Neural cell (in vitro differentiated cells): Measurements from ENCODE around the gene CDYL. TPM values are rescaled to one million over a fixed set of nuclear protein-coding genes. Genes with fewer than 3 reads are reported as not detected.

Experiments
- H2AFZ ChIP-seq: fragments of 200-600, 300-800 bp; sonication (generic), shearing (Covaris generic); 2 replicates; pipeline ENCODE4 v1.6.0; 2014; ENCODE audit warnings: low read depth, mild to moderate bottlenecking, antibody characterized with exemption, low read length, moderate library complexity
- H3F3A ChIP-seq: fragments of 200-600 bp; shearing (Covaris generic); 2 replicates; pipeline ENCODE4 v1.6.1; 2016; ENCODE audit warnings: mild to moderate bottlenecking, moderate library complexity, mixed read lengths, antibody characterized with exemption, low read length; ENCODE audit not compliant: insufficient read depth, poor library complexity, severe bottlenecking
- H3K27ac ChIP-seq: fragments of 200-600, 300-800 bp; sonication (generic), shearing (Covaris generic); 2 replicates; pipeline ENCODE4 v1.5.1; 2014; ENCODE audit warnings: mild to moderate bottlenecking, low read length, moderate library complexity
- H3K27me3 ChIP-seq: fragments of 300-800, 200-600 bp; sonication (generic), shearing (Covaris generic); 2 replicates; pipeline ENCODE4 v1.6.0; 2014; ENCODE audit warnings: mild to moderate bottlenecking, low read depth, low read length, moderate library complexity; ENCODE audit not compliant: insufficient read depth
- H3K36me3 ChIP-seq: fragments of 300-800, 200-600 bp; sonication (generic), shearing (Covaris generic); 2 replicates; pipeline ENCODE4 v1.5.1; 2014; ENCODE audit warnings: mild to moderate bottlenecking, antibody characterized with exemption, low read length, moderate library complexity; ENCODE audit not compliant: insufficient read depth
- H3K4me2 ChIP-seq: fragments of 300-800, 200-600 bp; sonication (generic), shearing (Covaris generic); 2 replicates; pipeline ENCODE4 v1.6.0; 2014; ENCODE audit warnings: mild to moderate bottlenecking, low read length
- H3K4me3 ChIP-seq: fragments of 300-800, 200-600 bp; sonication (generic), shearing (Covaris generic); 2 replicates; pipeline ENCODE4 v1.5.1; 2014; ENCODE audit warnings: mild to moderate bottlenecking, low read length, moderate library complexity
- H3K79me2 ChIP-seq: fragments of 200-600 bp; shearing (Covaris generic); replicated peaks from 2 replicates; pipeline ENCODE4 v1.6.0; 2014; ENCODE audit warnings: mild to moderate bottlenecking, low read length, moderate library complexity; ENCODE audit not compliant: insufficient read depth
- H3K9ac ChIP-seq: fragments of 300-800, 200-600 bp; sonication (generic), shearing (Covaris generic); 2 replicates; pipeline ENCODE4 v1.6.1; 2016; ENCODE audit warnings: mild to moderate bottlenecking, low read length, mixed read lengths
- H3K9me2 ChIP-seq: fragments of 200-600 bp; shearing (Covaris generic); 2 replicates; pipeline ENCODE4 v1.6.1; 2016; ENCODE audit warnings: mild to moderate bottlenecking, low read length, mixed read lengths; ENCODE audit not compliant: insufficient read depth
- H3K9me3 ChIP-seq: fragments of 200-600, 300-800 bp; sonication (generic), shearing (Covaris generic); 2 replicates; pipeline ENCODE4 v1.6.1; 2016; ENCODE audit warnings: mild to moderate bottlenecking, mixed run types, low read length, moderate library complexity, mixed read lengths
- H4K20me1 ChIP-seq: fragments of 200-600 bp; shearing (Covaris generic); 2 replicates; pipeline ENCODE4 v1.6.1; 2016; ENCODE audit warnings: mild to moderate bottlenecking, mixed run types; ENCODE audit not compliant: insufficient read depth
- CTCF ChIP-seq: fragments of 450-650 bp; IDR thresholded peaks from 2 replicates; pipeline ENCODE4 v1.5.1; 2014; ENCODE audit warnings: antibody characterized with exemption, mild to moderate bottlenecking, moderate library complexity; ENCODE audit not compliant: poor library complexity, severe bottlenecking
- EP300 ChIP-seq: fragments of 450-650 bp; conservative IDR thresholded peaks from 2 replicates; pipeline ENCODE4 v1.6.1; 2014; ENCODE audit warnings: antibody characterized with exemption, mild to moderate bottlenecking, moderate library complexity; ENCODE audit not compliant: poor library complexity, severe bottlenecking
- EZH2 ChIP-seq: fragments of 200-600, 300-800 bp; shearing (Covaris generic), sonication (generic); IDR thresholded peaks from 2 replicates; pipeline ENCODE4 v1.6.1; 2014; ENCODE audit warnings: antibody characterized with exemption, low read length, borderline replicate concordance, mild to moderate bottlenecking; ENCODE audit not compliant: insufficient read depth, poor library complexity, severe bottlenecking
- MXI1 ChIP-seq: fragments of 450-650 bp; conservative IDR thresholded peaks from 2 replicates; pipeline ENCODE4 v1.6.1; 2014; ENCODE audit warnings: antibody characterized with exemption, mild to moderate bottlenecking; ENCODE audit not compliant: poor library complexity, severe bottlenecking
- POLR2AphosphoS5 ChIP-seq: IDR thresholded peaks from 2 replicates; pipeline ENCODE4 v1.6.1; 2012
- RAD21 ChIP-seq: fragments of 450-650 bp; conservative IDR thresholded peaks from 2 replicates; pipeline ENCODE4 v1.6.1; 2014; ENCODE audit warnings: antibody characterized with exemption, mild to moderate bottlenecking, moderate library complexity
- REST ChIP-seq: IDR thresholded peaks from 2 replicates; pipeline ENCODE4 v1.6.1; 2012; ENCODE audit warnings: borderline replicate concordance
- SMC3 ChIP-seq: fragments of 450-650 bp; conservative IDR thresholded peaks from 2 replicates; pipeline ENCODE4 v1.6.1; 2014; ENCODE audit warnings: antibody characterized with exemption, mild to moderate bottlenecking, moderate library complexity; ENCODE audit not compliant: poor library complexity
- TAF1 ChIP-seq: IDR thresholded peaks from 2 replicates; pipeline ENCODE4 v1.6.1; 2012; ENCODE audit warnings: low read depth
- polyA minus RNA-seq: library from RNA; depleted of rRNA, polyadenylated mRNA; stranded (reverse); fragments of >200 nt; gene quantifications from 2 replicates; pipeline ENCODE4 v1.2.3, GENCODE V29; 2014
- polyA plus RNA-seq: library from polyadenylated mRNA; depleted of rRNA; stranded (reverse); fragments of >200 nt; gene quantifications from 2 replicates; pipeline ENCODE4 v1.2.3, GENCODE V29; 2014

The CDYL gene, protein sequence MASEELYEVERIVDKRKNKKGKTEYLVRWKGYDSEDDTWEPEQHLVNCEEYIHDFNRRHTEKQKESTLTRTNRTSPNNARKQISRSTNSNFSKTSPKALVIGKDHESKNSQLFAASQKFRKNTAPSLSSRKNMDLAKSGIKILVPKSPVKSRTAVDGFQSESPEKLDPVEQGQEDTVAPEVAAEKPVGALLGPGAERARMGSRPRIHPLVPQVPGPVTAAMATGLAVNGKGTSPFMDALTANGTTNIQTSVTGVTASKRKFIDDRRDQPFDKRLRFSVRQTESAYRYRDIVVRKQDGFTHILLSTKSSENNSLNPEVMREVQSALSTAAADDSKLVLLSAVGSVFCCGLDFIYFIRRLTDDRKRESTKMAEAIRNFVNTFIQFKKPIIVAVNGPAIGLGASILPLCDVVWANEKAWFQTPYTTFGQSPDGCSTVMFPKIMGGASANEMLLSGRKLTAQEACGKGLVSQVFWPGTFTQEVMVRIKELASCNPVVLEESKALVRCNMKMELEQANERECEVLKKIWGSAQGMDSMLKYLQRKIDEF
- polyA plus RNA-seq: 4.4 and 5.2 TPM in 2 replicates
- 67.7 and 82.8 TPM in 2 replicates for polyA minus RNA-seq

GRCh38 chr6:4776131-4776492 is at the start of gene CDYL:
TSS of gene CDYL (plus strand) at chr6:4776404. CDS start at chr6:4776784, 380 bp downstream.
- Histone ChIP-seq H3K27me3 (peaks cover 29% of the 10 kb centered on the region), H3K4me3 (peak within 1 kb of the TSS; percentile 64), H3K9me3 (no peaks in the 10 kb centered on the region), H3K9me2 (no peaks in the 10 kb centered on the region), H3K36me3 (no peaks in the 10 kb centered on the region), H3K4me2 (peak within 1 kb of the TSS; percentile 55), H2AFZ (no peak within 1 kb of the TSS), H3K27ac (no peak within 1 kb of the TSS), H3K79me2 (peaks cover 22% of the 10 kb centered on the region), H3K9ac (peak within 1 kb of the TSS; percentile 39), H4K20me1 (no peaks in the 10 kb centered on the region), H3F3A (no peaks in the 10 kb centered on the region)
- TF ChIP-seq EP300: no peak
- no peak for TF ChIP-seq CTCF
- no peak for TF ChIP-seq TAF1
- TF ChIP-seq REST: no peak
- TF ChIP-seq SMC3: no peak
- no peak for TF ChIP-seq POLR2AphosphoS5
- TF ChIP-seq RAD21: no peak
- TF ChIP-seq EZH2: no peak
- no peak for TF ChIP-seq MXI1

GRCh38 chr6:4726645-4727044 is 49.6 kb upstream of the CDYL start:
- TF ChIP-seq EZH2 (no peak), CTCF (no peak), RAD21 (no peak), SMC3 (no peak), EP300 (no peak), REST (no peak), MXI1 (no peak), TAF1 (no peak), POLR2AphosphoS5 (no peak)
- H3K9ac ChIP-seq: no peak overlapping the region
- no peaks in the 10 kb centered on the region for H3K79me2 ChIP-seq
- no peaks in the 10 kb centered on the region for H3F3A ChIP-seq
- no peak overlapping the region for H3K4me2 ChIP-seq
- no peaks in the 10 kb centered on the region for H4K20me1 ChIP-seq
- no peak overlapping the region for H2AFZ ChIP-seq
- no peaks in the 10 kb centered on the region for H3K27me3 ChIP-seq
- no peaks in the 10 kb centered on the region for H3K9me3 ChIP-seq
- H3K36me3 ChIP-seq: no peaks in the 10 kb centered on the region
- H3K4me3 ChIP-seq: no peak overlapping the region
- no peak overlapping the region for H3K27ac ChIP-seq
- no peaks in the 10 kb centered on the region for H3K9me2 ChIP-seq
